Keratinocyte (primary cell): ENCODE measurements around the gene HOXD11.

Source experiments
- EZH2 ChIP-seq: IDR thresholded peaks from one replicate; pipeline ENCODE4 v1.6.1; 2012; ENCODE audit warnings: inconsistent platforms, mild to moderate bottlenecking, low read length, moderate library complexity
- TF ChIP-seq, protein P1 (sequence below), 3 experiments: IDR thresholded peaks in 1 of 3; conservative IDR thresholded peaks in 1 of 3; optimal IDR thresholded peaks in 1 of 3; 2 replicates in 2 of 3; 3 replicates in 1 of 3; pipeline versions ENCODE3 to v1.5.1; 2011; ENCODE audit warnings: low read length in 3 of 3, mild to moderate bottlenecking in 3 of 3, moderate library complexity in 2 of 3, control low read depth in 1 of 3, inconsistent platforms in 1 of 3; ENCODE audit not compliant: insufficient read depth in 2 of 3; ENCODE audit errors: extremely low read depth in 1 of 3

DNA sequence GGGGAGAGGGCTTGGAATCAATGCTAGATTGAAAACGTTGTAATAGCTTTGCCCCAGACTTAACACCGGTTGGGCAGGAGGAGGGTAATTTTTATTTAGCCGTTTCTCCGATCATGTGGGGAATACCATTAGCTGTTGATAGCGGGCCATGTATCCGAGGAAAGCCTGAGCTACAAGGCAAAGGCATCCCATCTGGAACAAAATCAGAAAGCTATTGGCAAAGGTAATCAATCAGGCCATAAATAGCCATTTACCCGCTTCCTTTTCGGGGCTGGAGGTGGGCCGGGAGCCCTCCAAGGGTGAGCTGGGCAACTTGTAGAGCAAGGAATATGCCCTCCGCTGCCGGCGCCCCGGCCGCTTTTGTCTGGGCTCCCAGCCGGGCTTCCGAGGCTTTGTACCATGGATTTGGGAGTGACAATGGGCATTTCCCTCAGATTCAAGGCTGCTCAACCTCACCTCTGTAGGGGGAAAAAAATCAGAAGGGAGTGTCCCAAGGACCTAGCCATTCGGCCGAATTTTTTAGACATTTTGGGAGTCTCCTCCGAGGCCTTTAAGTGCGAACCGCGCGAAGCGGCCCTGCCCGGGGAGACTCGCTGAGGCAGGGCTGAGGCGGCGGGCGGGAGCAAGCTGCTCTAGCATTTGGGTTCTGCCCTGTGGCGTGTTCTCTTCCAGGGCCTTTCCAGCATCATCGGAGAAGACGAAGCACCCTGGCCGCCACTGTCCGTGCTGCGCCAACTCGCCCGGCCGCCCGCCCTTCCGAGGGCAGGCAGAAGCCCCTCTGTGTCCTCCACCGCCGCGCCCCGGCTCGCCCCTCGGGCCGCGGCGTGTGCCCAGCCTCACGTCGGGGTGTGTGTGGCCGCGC is 14.3 kb downstream of the HOXD11 start:
- TF ChIP-seq, protein P1, sequence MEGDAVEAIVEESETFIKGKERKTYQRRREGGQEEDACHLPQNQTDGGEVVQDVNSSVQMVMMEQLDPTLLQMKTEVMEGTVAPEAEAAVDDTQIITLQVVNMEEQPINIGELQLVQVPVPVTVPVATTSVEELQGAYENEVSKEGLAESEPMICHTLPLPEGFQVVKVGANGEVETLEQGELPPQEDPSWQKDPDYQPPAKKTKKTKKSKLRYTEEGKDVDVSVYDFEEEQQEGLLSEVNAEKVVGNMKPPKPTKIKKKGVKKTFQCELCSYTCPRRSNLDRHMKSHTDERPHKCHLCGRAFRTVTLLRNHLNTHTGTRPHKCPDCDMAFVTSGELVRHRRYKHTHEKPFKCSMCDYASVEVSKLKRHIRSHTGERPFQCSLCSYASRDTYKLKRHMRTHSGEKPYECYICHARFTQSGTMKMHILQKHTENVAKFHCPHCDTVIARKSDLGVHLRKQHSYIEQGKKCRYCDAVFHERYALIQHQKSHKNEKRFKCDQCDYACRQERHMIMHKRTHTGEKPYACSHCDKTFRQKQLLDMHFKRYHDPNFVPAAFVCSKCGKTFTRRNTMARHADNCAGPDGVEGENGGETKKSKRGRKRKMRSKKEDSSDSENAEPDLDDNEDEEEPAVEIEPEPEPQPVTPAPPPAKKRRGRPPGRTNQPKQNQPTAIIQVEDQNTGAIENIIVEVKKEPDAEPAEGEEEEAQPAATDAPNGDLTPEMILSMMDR (optimal IDR thresholded peaks at IDR 0.05 in 1 of 3, IDR thresholded peaks at IDR 0.05 in 1 of 3, conservative IDR thresholded peaks at IDR 0.05 in 1 of 3; ENCODE audit: extremely low read depth in 1 of 3, insufficient read depth in 2 of 3, low read length in 3 of 3), result no peak
- TF ChIP-seq EZH2, result peak; percentile 80
